ENCODE measurements around the gene CHPF2.
A peak's percentile ranks its signal among the peaks of the same experiment; 100 is the strongest.

CHPF2 gene

GRCh38 chr7:151206914-151207313 is 25.4 kb upstream of the CHPF2 start:
- no peak for DNase-seq

DNA sequence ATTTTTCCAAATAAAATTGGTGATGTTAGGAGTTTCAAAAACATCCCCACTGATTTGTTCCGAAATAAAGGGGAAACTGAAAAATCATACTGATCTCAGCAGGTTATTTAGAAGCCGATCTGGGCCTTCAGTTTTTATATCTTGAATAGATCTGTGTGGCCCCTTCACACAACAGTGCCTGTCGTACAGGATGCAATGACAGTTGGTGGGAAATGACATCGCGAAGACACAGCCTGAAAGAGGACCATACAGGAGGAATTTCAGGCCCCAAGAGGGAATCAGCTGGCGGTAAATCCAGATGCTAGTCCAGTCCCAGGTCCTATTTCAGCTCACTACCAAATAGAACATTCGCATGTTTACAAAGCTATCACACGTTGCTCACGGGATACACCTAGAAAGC is 25.0 kb upstream of the CHPF2 start:
- DNase-seq, result no peak

GRCh38 chr7:151207804-151208203 is 24.5 kb upstream of the CHPF2 start:
- DNase-seq, result no peak

- DNase-seq, result no peak
These were observed 23.9 kb upstream of the CHPF2 start for GRCh38 chr7:151208253-151208862.

GRCh38 chr7:151209588-151209987 is 22.7 kb upstream of the CHPF2 start:
- no peak for DNase-seq

DNA sequence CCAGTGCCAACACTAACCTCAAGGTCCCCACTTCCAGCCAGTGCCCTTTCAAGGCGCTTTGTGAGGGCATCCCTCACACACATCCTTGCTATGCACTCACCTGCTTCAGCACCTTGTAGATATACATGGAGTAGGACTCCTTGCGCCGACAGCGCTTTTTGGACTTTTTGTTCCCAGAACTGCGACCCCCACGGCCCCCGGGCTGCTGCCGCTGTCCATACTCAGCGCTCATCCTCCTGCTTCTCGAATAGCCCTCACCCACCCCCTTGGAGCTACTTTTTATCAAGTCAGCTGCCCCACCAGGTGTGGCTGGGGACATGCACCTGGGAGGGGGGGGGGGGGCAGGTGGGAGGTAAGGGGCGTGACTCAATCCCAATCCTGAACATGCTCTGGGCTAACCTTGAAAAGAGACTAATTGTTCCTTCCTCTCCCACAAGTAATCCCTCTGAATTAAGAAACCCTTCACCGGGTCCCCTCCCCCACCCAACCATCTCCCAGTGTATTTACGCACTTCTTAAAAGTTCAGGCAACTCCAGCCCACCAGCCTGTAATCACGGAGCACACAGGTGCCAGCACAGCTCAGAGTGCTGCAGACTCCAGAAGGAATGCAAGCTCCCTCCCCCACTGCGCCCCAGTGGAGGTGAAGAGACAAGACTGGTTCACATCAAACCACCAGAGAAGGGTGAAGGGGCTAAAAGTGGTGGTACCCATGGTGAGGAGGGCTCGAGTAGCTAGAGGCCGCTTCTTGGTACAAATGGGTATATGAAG is 22.0 kb upstream of the CHPF2 start, which contains the start of gene H2BK1:
TSS of gene H2BK1 (minus strand) at position 402 of the 768 bp plus-strand sequence. CDS start at position 232, 170 bp downstream.
- no peak for DNase-seq

GRCh38 chr7:151211155-151211772 is 21.0 kb upstream of the CHPF2 start:
- DNase-seq, result no peak

- no peak for DNase-seq
These were observed 19.7 kb upstream of the CHPF2 start for GRCh38 chr7:151212626-151213025.

GRCh38 chr7:151213826-151214225 is 18.5 kb upstream of the CHPF2 start:
- DNase-seq, result no peak

GRCh38 chr7:151215396-151215795 is 16.9 kb upstream of the CHPF2 start:
- no peak for DNase-seq

DNA sequence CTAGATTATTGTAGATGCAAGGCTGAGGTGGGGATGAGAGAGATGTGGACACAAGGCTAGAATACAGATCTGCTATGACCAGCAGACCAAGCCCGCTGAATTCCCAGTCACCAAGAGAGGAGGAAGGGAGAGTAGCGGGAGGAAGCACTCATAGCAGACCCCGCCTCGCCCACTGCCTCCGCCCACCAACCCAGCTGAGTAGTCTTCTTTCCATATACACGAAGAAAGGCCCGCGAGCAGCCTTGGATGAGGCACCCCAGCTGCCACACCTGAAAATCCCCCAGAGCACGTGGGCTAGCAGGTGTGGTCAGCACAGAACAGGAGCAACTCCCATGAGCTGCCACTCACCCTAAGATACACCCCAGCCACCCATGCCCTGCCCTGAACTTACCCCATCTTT is 14.1 kb upstream of the CHPF2 start:
- DNase-seq, result no peak

DNA sequence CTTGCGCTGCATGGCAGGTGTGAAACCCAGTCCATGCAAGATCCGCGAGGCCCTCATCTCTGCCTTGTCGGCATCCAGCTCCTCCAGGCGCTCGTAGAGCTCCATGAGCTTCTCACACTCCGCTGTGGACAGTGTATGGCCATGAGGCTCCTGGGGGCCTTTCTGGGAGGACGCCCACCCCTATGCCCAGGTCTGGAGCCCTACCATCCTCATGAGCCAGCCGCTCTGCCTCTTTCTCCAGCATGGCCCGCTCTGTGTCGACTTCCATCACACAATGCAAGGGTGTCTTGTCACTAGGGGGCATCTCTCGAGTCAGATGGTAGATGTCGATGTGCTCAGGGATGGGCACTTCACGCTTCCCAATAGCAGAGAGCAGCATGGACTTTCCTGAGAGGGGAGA is 8.6 kb upstream of the CHPF2 start:
- no peak for DNase-seq

- no peak for DNase-seq
These were observed 6.3 kb upstream of the CHPF2 start for GRCh38 chr7:151225948-151226510.

DNA sequence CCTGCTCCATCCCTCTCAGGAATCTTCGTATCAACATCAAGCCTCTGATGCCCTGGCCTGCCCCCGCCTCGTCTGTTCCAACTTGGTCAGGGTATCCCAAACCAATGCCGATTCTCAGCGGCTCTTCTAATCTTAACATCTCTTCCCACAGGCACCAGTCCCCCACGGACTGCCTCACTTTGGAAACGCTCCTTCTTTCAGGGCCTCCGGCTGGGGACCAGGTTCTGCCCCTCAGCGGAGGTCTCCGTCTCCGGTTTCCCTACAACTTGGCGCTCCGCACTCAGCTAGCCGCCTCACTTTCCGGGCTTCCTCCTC is 5.8 kb upstream of the CHPF2 start:
- DNase-seq, result no peak

DNA sequence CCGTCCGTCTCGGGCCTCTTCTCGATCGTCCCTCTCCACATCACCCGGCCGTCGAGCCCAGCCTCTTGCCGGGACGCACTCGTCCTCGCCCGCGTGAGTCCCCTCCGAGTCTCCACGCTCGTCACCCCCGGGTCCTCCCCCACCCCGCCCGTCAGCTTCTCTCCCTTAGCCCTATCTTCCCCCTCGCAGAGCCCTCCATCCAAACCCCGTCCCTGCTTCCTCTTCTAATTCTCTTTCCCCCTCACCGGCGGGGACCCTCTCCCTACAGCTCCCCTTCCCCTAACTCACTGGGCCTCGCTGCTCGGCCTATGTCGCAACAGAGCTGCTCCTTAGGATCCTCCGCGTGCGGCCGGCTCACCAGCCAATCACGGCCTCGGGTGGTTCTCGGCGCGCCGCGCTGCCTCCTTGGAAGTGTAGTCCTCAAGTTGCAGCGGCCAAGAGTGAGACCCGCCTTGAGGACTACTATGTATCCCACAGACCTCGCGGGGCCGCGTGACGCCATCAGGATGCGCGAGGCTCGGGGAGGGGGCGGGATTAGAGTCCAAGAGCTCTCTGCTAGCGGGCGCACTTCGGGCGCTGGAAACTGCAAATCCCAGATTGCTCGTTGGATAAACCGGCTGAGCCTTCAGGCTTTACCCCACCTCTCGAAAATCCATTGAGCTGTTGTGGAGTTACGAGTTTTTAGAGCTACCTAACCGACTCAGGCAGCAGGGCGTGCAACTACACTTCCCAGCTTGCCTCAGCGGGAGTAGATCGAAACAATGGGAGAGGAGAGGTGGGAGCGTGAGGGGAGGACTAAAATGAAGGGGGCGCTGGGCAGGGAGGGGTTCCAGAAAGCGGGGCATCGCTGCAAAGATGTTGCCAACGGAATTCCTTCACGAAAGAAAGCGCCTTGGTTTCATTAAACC is 5.2 kb upstream of the CHPF2 start, which contains the start of gene ABCF2:
TSS of gene ABCF2 (minus strand) at position 331 of the 908 bp plus-strand sequence. CDS start 747 bp downstream, outside the sequence.
- peak; percentile 100 for DNase-seq

DNA sequence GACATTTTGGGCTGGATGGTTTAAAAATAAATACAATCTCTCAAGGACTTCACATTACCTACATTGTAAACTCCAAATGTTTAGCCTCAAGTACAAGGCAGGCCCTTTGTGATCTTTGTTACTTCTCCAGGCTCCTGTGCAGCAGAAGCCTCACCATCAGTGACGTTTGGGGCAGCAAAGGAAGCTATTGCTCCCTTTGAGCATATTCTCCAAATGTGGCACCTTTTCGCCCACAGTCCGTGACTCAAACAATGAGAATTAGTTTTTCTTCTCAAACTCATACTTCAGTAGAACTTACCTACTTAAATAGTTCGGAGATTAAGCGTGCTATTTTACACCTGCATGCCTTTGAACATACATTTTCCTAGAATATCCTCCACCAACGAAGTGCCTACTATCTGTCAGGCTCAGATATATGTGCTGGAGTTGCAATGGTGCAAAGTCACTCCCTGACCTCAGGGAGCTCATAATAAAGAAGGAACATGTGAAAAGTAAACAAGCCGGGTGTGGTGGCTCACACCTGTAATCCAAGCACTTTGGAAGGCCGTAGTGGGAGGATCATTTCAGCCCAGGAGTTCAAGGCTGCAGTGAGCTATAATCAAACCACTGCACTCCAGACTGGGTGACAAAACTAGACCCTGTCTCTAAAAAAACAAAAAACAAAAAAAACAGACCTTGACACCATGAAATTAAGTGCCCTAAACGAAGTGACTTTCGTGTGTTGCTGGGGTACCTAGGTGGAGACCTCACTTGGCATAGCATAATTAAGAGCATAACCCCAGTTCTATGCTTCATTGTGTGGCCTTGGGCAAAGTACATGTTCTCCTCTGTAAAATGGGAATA is 4.0 kb upstream of the CHPF2 start:
- no peak for DNase-seq

- no peak for DNase-seq
These were observed 3.0 kb upstream of the CHPF2 start for GRCh38 chr7:151229249-151229648.

- DNase-seq, result no peak
These were observed 1.2 kb upstream of the CHPF2 start for GRCh38 chr7:151231080-151231479.

DNA sequence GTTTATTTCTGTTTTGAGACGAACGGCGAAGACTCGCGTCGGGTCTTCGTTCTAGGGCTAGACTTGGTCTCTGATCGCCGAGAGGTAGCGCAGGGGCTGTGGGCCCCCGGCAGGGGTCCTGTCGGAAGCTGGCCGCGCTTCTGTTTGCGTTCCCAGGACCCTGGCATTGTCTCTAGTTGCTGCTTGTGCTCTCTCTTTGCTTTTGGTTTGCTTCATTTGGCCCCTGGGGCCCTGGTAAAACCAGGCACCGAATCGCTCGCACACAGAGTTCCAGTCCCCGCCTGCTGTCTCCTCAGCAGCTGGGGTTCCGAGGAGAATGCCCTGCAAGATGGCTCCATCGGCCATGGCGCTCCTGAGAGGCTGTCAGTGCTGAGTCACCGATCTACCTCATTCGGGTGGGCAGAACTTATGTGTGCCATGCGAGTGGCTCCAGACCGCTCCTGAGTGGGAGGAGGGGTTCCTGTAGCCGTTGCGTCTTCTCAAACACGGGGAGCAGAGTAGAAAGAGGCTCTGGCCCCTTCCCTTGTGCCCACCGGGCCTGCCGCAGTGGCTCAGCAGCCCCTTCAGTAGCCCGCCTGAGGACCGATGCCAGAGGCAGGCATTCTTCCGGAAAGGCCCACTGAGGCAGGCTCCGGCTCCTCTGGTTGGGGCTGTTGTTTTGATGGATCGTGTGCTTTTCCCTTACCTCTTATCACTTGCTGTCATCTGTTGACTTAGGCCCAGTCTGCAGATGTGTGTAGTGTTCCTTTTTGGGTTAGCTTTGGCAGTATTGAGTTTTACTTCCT is 826 bp downstream of the CHPF2 start:
- DNase-seq, result peak; percentile 86

DNA sequence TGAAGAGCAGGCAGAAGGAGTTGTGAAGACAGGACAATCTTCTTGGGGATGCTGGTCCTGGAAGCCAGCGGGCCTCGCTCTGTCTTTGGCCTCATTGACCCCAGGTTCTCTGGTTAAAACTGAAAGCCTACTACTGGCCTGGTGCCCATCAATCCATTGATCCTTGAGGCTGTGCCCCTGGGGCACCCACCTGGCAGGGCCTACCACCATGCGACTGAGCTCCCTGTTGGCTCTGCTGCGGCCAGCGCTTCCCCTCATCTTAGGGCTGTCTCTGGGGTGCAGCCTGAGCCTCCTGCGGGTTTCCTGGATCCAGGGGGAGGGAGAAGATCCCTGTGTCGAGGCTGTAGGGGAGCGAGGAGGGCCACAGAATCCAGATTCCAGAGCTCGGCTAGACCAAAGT is 1.5 kb downstream of the CHPF2 start:
- no peak for DNase-seq
